ENCODE measurements around the gene EI24.

GRCh38 chr11:125559888-125560287 is 9.4 kb upstream of the EI24 start:
- TF ChIP-seq CTCF (IDR thresholded peaks at IDR 0.05) (no peak), POLR2A (IDR thresholded peaks at IDR 0.05) (no peak), EP300 (IDR thresholded peaks at IDR 0.05) (no peak)
